K562 (cell line): Measurements from ENCODE around the gene ANKRD65. TPM values are rescaled to one million over a fixed set of nuclear protein-coding genes. Genes with fewer than 3 reads are reported as not detected.

ENCODE experiments used
- MAFK ChIP-seq: IDR thresholded peaks from 2 replicates; pipeline ENCODE4 v1.6.1; 2011; ENCODE audit warnings: low read length, improper control_type of control experiment
- NRF1 ChIP-seq, 2 experiments: fragments of 450-650 bp; IDR thresholded peaks in 1 of 2; conservative IDR thresholded peaks in 1 of 2; 2 replicates each; pipeline ENCODE4 v1.6.1; 2014; ENCODE audit warnings: mild to moderate bottlenecking in 2 of 2
- PHTF2 ChIP-seq: fragments of 250-450 bp; sonication (Bioruptor Pico); IDR thresholded peaks from 2 replicates; pipeline ENCODE4 v1.5.0; 2021; ENCODE audit warnings: mild to moderate bottlenecking
- TEAD2 ChIP-seq: fragments of 450-650 bp; IDR thresholded peaks from 2 replicates; pipeline ENCODE4 v1.6.1; 2016; ENCODE audit warnings: missing genetic modification characterization, control low read depth, missing compliant biosample characterization
- polyA plus RNA-seq, 8 experiments: library from polyadenylated mRNA; depleted of rRNA in 4 of 8; stranded (reverse) in 5 of 8; unstranded in 3 of 8; fragments of >200 nt; fragmentation: Nextera tagmentation in 2 of 8; fragmentation: Illumina TruSeq in 1 of 8; extraction: Ambion mirVana in 2 of 8; extraction: Trizol in 1 of 8; gene quantifications; 2 replicates each; pipeline versions ENCODE4 v1.2.1 to v1.2.3, GENCODE V29; 2011 to 2014; ENCODE audit warnings: inconsistent platforms in 1 of 8, missing spikeins in 1 of 8
- total RNA-seq, 7 experiments: library from RNA; depleted of rRNA in 6 of 7; stranded (reverse); fragments of >200 nt in 6 of 7; fragmentation: Illumina TruSeq in 2 of 7; extraction: Trizol in 2 of 7; gene quantifications; 2 replicates each; pipeline versions ENCODE4 v1.2.1 to v1.2.3, GENCODE V29; 2011 to 2021; ENCODE audit warnings: low replicate concordance in 1 of 7
- TF ChIP-seq, protein P1 (sequence below): fragments of 450-650 bp; IDR thresholded peaks from 2 replicates; pipeline ENCODE4 v1.6.1; 2016; ENCODE audit warnings: mild to moderate bottlenecking, moderate library complexity

ANKRD65 gene
- total and polyA plus RNA-seq, 9 of the 15 experiments (the other 6 are each of a cell fraction or from before 2014, with no cell fraction given): not detected

DNA sequence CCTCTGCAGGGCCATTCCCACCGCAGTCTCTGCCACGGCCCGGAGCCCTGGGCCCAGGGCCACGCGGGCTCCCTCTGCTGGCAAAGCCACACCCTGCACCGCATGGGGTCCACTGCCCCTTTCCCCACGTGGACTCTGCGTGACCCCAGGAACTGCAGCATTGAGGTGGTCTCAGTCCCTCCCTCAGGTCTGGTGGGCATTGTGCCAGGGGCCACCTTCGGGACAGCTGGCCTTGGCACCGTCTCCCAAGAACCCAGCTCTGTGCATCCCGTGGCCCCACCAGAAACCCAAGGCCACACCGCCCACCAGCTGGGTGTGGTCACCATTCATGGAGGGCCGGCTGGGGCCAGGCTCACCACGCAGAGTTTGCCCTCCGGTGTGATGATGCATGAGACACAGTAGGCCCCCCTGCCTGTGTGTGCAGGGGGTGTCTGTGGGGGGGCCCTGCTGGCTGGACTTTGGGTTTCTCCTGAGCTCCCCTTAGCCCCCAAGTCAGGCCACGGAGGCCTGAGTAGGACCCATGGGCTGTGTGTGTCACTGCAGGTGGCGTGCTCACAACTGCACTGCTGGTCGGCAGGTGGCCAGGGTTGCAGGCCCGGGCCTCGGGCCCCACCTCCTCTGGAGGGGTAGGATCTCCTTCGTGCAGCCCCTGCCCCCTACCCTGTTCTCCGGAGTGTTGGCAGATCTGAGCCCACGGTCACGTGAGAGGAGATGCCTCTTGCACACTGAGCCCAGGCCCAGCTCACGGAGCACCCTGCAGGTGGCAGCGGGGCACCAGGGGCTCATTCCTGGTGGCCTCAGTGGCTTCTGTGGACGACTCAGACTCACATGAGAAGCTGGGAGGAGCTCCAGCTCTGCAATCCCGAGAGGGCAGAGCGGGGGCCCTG is 20.2 kb upstream of the ANKRD65 start (continued):
- TF ChIP-seq, protein P1, sequence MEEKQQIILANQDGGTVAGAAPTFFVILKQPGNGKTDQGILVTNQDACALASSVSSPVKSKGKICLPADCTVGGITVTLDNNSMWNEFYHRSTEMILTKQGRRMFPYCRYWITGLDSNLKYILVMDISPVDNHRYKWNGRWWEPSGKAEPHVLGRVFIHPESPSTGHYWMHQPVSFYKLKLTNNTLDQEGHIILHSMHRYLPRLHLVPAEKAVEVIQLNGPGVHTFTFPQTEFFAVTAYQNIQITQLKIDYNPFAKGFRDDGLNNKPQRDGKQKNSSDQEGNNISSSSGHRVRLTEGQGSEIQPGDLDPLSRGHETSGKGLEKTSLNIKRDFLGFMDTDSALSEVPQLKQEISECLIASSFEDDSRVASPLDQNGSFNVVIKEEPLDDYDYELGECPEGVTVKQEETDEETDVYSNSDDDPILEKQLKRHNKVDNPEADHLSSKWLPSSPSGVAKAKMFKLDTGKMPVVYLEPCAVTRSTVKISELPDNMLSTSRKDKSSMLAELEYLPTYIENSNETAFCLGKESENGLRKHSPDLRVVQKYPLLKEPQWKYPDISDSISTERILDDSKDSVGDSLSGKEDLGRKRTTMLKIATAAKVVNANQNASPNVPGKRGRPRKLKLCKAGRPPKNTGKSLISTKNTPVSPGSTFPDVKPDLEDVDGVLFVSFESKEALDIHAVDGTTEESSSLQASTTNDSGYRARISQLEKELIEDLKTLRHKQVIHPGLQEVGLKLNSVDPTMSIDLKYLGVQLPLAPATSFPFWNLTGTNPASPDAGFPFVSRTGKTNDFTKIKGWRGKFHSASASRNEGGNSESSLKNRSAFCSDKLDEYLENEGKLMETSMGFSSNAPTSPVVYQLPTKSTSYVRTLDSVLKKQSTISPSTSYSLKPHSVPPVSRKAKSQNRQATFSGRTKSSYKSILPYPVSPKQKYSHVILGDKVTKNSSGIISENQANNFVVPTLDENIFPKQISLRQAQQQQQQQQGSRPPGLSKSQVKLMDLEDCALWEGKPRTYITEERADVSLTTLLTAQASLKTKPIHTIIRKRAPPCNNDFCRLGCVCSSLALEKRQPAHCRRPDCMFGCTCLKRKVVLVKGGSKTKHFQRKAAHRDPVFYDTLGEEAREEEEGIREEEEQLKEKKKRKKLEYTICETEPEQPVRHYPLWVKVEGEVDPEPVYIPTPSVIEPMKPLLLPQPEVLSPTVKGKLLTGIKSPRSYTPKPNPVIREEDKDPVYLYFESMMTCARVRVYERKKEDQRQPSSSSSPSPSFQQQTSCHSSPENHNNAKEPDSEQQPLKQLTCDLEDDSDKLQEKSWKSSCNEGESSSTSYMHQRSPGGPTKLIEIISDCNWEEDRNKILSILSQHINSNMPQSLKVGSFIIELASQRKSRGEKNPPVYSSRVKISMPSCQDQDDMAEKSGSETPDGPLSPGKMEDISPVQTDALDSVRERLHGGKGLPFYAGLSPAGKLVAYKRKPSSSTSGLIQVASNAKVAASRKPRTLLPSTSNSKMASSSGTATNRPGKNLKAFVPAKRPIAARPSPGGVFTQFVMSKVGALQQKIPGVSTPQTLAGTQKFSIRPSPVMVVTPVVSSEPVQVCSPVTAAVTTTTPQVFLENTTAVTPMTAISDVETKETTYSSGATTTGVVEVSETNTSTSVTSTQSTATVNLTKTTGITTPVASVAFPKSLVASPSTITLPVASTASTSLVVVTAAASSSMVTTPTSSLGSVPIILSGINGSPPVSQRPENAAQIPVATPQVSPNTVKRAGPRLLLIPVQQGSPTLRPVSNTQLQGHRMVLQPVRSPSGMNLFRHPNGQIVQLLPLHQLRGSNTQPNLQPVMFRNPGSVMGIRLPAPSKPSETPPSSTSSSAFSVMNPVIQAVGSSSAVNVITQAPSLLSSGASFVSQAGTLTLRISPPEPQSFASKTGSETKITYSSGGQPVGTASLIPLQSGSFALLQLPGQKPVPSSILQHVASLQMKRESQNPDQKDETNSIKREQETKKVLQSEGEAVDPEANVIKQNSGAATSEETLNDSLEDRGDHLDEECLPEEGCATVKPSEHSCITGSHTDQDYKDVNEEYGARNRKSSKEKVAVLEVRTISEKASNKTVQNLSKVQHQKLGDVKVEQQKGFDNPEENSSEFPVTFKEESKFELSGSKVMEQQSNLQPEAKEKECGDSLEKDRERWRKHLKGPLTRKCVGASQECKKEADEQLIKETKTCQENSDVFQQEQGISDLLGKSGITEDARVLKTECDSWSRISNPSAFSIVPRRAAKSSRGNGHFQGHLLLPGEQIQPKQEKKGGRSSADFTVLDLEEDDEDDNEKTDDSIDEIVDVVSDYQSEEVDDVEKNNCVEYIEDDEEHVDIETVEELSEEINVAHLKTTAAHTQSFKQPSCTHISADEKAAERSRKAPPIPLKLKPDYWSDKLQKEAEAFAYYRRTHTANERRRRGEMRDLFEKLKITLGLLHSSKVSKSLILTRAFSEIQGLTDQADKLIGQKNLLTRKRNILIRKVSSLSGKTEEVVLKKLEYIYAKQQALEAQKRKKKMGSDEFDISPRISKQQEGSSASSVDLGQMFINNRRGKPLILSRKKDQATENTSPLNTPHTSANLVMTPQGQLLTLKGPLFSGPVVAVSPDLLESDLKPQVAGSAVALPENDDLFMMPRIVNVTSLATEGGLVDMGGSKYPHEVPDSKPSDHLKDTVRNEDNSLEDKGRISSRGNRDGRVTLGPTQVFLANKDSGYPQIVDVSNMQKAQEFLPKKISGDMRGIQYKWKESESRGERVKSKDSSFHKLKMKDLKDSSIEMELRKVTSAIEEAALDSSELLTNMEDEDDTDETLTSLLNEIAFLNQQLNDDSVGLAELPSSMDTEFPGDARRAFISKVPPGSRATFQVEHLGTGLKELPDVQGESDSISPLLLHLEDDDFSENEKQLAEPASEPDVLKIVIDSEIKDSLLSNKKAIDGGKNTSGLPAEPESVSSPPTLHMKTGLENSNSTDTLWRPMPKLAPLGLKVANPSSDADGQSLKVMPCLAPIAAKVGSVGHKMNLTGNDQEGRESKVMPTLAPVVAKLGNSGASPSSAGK: no peak; the same call in 1 of the 2 replicates
- TF ChIP-seq TEAD2 (no peak), PHTF2 (CRISPR knock-in tag) (no peak), NRF1 (conservative IDR thresholded peaks at IDR 0.05 in 1 of 2, IDR thresholded peaks at IDR 0.05 in 1 of 2) (no peak), MAFK (no peak)
